Measurements from ENCODE around the gene PHF20. TPM values are rescaled to one million over a fixed set of nuclear protein-coding genes. Genes with fewer than 3 reads are reported as not detected.

The PHF20 gene
- total and polyA plus RNA-seq, 2 of the 13 experiments (the other 11 are each of a cell fraction or from before 2014, with no cell fraction given) = 22.8 to 34.1 TPM

DNA sequence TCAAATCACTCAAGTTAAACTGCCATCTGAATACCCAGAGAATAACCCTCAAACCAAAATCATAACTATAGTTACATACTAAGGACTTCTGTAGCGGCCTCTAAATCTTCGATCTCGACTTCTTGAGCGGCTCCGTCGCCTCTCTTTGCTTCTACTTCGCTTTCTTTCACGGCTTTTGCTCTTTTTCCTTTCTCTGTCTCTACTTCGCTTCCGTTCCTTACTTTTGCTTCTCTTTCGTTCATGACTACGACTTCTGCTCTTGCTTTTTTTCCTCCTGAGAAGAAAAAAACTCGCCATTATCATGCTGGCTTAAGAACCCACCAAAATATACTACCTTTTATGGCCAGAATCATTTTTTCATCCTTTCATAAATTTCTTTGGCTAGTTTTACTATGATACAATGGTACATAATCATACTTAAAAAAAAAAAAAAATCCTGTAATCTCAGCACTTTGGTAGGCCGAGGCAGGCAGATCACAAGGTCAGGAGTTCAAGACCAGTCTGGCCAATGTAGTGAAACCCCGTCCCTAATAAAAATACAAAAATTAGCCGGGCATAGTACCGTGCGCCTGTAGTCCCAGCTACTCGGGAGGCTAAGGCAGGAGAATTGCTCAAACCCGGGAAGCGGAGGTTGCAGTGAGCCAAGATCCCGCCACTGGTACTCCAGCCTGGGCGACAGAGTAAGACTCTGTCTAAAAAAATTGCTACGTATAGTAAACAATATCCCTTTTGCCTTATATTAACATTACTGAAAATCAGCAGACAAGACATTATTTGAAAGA, 39.8 kb upstream of the PHF20 start (continued):
- TF ChIP-seq BRCA1 (CRISPR knock-in tag; IDR thresholded peaks at IDR 0.05) = 0 out of 2 replicates have a peak, but pooled peaks have one; percentile 36
- TF ChIP-seq, protein P1, sequence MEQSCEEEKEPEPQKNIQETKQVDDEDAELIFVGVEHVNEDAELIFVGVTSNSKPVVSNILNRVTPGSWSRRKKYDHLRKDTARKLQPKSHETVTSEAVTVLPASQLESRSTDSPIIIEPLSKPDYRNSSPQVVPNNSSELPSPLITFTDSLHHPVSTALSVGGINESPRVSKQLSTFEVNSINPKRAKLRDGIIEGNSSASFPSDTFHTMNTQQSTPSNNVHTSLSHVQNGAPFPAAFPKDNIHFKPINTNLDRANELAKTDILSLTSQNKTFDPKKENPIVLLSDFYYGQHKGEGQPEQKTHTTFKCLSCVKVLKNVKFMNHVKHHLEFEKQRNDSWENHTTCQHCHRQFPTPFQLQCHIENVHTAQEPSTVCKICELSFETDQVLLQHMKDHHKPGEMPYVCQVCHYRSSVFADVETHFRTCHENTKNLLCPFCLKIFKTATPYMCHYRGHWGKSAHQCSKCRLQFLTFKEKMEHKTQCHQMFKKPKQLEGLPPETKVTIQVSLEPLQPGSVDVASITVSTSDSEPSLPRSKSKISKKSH (CRISPR knock-in tag; IDR thresholded peaks at IDR 0.05; ENCODE audit: borderline replicate concordance) = no peak
- TF ChIP-seq ZNF558 (CRISPR knock-in tag; IDR thresholded peaks at IDR 0.05; ENCODE audit: borderline replicate concordance) = no peak
- TF ChIP-seq ZNF619 (CRISPR knock-in tag; IDR thresholded peaks at IDR 0.05) = no peak
- TF ChIP-seq HOXA7 (CRISPR knock-in tag; IDR thresholded peaks at IDR 0.05) = peak; percentile 66; the same call in 1 of the 2 replicates
- TF ChIP-seq JUNB (CRISPR knock-in tag; IDR thresholded peaks at IDR 0.05; ENCODE audit: borderline replicate concordance) = peak; percentile 33; the same call in 1 of the 2 replicates
- TF ChIP-seq PRPF4 (IDR thresholded peaks at IDR 0.05; ENCODE audit: low read depth, low read length, poor library complexity, severe bottlenecking) = peak; percentile 89
- TF ChIP-seq POLR2G (IDR thresholded peaks at IDR 0.05; ENCODE audit: low read depth, low read length) = peak; percentile 65
- TF ChIP-seq ZBTB33 (CRISPR knock-in tag; IDR thresholded peaks at IDR 0.05) = peak; percentile 72; the same call in 1 of the 2 replicates
- TF ChIP-seq RARG (CRISPR knock-in tag; IDR thresholded peaks at IDR 0.05; ENCODE audit: low read depth) = 0 out of 2 replicates have a peak, but pooled peaks have one; percentile 11
- 0 out of 2 replicates have a peak, but pooled peaks have one; percentile 65 for TF ChIP-seq NONO (IDR thresholded peaks at IDR 0.05)
- peak; percentile 56; the same call in 1 of the 2 replicates for TF ChIP-seq NONO (CRISPR knock-in tag; conservative IDR thresholded peaks at IDR 0.05)
- peak; percentile 50; the same call in 1 of the 2 replicates for TF ChIP-seq ZNF562 (CRISPR knock-in tag; IDR thresholded peaks at IDR 0.05; ENCODE audit: borderline replicate concordance)
- TF ChIP-seq EED (CRISPR knock-in tag; IDR thresholded peaks at IDR 0.05) = no peak
- no peak for TF ChIP-seq ZBTB40 (IDR thresholded peaks at IDR 0.05)
- no peak for TF ChIP-seq ZBTB40 (CRISPR knock-in tag; IDR thresholded peaks at IDR 0.05)
